ENCODE measurements around the gene ERC1.

Gene ERC1

DNA sequence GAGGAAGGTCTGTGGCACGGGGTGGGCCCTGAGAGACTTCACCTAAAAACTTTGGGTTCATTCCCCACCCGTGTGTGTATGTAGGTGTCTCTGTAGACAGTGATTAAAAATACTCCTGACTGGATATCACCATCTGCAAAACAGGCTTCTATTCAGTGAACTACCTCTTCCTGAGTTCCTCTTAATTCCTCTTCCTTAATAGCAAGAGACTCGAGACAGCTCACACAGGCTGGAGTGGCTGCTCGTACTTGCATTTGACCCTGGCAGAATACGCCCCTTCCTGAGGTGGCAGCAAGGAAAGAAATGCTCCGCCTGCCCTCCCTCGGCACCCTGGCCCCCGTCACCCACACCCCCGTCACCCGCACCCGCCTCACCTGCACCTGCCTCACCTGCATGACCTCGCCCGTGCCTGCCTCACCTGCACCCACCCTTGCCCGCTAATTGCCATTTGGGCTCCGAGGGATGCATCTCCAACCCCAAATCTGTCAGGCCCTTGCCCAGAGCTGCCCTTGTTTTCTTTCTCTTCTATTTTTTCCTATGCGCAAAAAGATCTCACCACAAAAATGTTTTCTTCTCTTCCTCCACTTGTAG lies 513.4 kb downstream of the ERC1 start:
- TF ChIP-seq PAX5 (IDR thresholded peaks at IDR 0.05; ENCODE audit: insufficient read depth, low read length, severe bottlenecking) (no peak), POLR2AphosphoS5 (IDR thresholded peaks at IDR 0.05; ENCODE audit: low read depth, low read length) (no peak), POLR2A (IDR thresholded peaks at IDR 0.05; ENCODE audit: low read depth, low read length) (no peak), SPI1 (IDR thresholded peaks at IDR 0.05; ENCODE audit: low read depth, low read length) (no peak), TAF1 (IDR thresholded peaks at IDR 0.05; ENCODE audit: low read depth, low read length) (no peak), POU2F2 (IDR thresholded peaks at IDR 0.05; ENCODE audit: low read depth, low read length) (no peak)
- no peak for DNase-seq (ENCODE audit: insufficient read length, low spot score)
- FAIRE-seq = no peak

GRCh38 chr12:1504895-1505311 lies 513.9 kb downstream of the ERC1 start:
- DNase-seq (ENCODE audit: insufficient read length, low spot score) = no peak
- TF ChIP-seq POU2F2 (IDR thresholded peaks at IDR 0.05; ENCODE audit: low read depth, low read length) (no peak), PAX5 (IDR thresholded peaks at IDR 0.05; ENCODE audit: insufficient read depth, low read length, severe bottlenecking) (no peak), POLR2A (IDR thresholded peaks at IDR 0.05; ENCODE audit: low read depth, low read length) (no peak), SPI1 (IDR thresholded peaks at IDR 0.05; ENCODE audit: low read depth, low read length) (no peak), POLR2AphosphoS5 (IDR thresholded peaks at IDR 0.05; ENCODE audit: low read depth, low read length) (no peak), TAF1 (IDR thresholded peaks at IDR 0.05; ENCODE audit: low read depth, low read length) (no peak)
- FAIRE-seq = no peak

DNA sequence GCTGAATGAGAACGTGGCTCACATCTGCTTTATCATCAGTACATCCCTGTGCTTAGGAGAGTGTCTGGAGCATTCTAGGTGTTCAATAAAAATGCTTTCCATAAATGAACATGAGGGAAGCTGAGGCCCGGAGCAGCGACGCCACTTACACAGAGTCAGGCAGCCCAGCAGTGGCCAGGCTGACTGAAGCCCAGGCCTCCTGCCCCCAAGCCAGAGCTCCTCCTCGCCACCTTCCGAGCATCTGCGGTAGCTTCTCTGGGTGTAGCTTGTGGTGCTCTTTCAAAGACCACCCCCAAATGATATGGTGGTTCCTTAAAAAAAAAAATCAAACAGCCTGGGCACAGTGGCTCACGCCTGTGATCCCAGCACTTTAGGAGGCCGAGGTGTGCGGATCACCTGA lies 514.6 kb downstream of the ERC1 start:
- no peak for FAIRE-seq
- DNase-seq (ENCODE audit: insufficient read length, low spot score) = no peak
- TF ChIP-seq SPI1 (IDR thresholded peaks at IDR 0.05; ENCODE audit: low read depth, low read length) (no peak), POU2F2 (IDR thresholded peaks at IDR 0.05; ENCODE audit: low read depth, low read length) (no peak), POLR2AphosphoS5 (IDR thresholded peaks at IDR 0.05; ENCODE audit: low read depth, low read length) (no peak), POLR2A (IDR thresholded peaks at IDR 0.05; ENCODE audit: low read depth, low read length) (no peak), TAF1 (IDR thresholded peaks at IDR 0.05; ENCODE audit: low read depth, low read length) (no peak), PAX5 (IDR thresholded peaks at IDR 0.05; ENCODE audit: insufficient read depth, low read length, severe bottlenecking) (no peak)

DNA sequence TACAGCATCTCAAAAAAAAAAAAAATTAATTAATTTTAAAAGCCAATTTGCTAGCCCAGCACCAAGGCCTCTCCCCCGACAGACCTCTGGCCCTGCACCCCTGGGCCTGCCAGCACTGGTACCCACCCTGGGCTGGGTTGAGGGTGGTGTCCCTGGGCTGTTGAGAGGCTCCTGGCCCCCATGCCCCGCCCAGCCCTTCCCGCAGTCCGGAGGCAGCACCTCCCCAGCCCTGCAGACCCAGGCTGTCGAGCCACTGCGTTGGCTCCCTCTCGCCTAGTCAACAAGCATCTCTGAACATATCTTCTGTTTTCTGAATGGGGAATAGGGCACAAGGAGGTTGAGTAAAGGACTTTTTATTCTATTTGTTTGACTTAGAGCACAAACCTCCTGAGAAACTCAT lies 516.3 kb downstream of the ERC1 start:
- no peak for DNase-seq (ENCODE audit: insufficient read length, low spot score)
- no peak for FAIRE-seq
- no peak for TF ChIP-seq POLR2AphosphoS5 (IDR thresholded peaks at IDR 0.05; ENCODE audit: low read depth, low read length)
- TF ChIP-seq PAX5 (IDR thresholded peaks at IDR 0.05; ENCODE audit: insufficient read depth, low read length, severe bottlenecking) = no peak
- no peak for TF ChIP-seq POU2F2 (IDR thresholded peaks at IDR 0.05; ENCODE audit: low read depth, low read length)
- no peak for TF ChIP-seq POLR2A (IDR thresholded peaks at IDR 0.05; ENCODE audit: low read depth, low read length)
- TF ChIP-seq TAF1 (IDR thresholded peaks at IDR 0.05; ENCODE audit: low read depth, low read length) = no peak
- no peak for TF ChIP-seq SPI1 (IDR thresholded peaks at IDR 0.05; ENCODE audit: low read depth, low read length)

DNA sequence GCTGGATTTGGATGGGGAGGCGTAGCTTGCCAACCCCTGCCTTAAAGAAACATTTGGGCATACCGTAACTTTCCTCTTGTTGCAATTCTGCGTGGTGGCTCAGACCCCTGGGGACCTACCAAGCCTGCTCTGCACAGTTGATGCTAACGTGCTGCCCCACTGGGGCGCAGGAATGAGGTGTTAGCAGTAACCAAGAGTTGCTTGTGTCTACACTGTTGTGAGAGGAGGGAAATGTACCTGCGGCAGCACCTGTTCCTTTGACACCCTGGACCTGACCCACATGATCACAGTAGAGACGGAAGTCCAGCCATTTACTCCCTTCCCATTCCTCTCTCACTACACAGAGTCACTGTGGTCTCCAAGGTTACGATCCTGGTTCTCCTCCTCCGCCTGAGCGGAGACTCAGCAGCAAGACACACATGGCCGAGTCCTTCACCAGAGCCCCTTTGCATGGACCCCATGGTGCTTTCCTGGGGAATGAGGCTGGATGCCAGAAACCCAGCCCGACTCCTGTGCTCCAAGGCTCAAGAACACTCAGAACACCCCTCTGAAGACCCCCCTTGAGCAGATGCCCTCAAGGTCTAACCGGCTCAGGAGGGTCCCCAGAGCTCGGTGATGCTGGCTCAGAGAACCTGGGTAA lies 518.5 kb downstream of the ERC1 start:
- DNase-seq (ENCODE audit: insufficient read length, low spot score) = no peak
- FAIRE-seq = no peak
- TF ChIP-seq PAX5 (IDR thresholded peaks at IDR 0.05; ENCODE audit: insufficient read depth, low read length, severe bottlenecking) (no peak), POLR2AphosphoS5 (IDR thresholded peaks at IDR 0.05; ENCODE audit: low read depth, low read length) (no peak), POU2F2 (IDR thresholded peaks at IDR 0.05; ENCODE audit: low read depth, low read length) (no peak), TAF1 (IDR thresholded peaks at IDR 0.05; ENCODE audit: low read depth, low read length) (no peak), POLR2A (IDR thresholded peaks at IDR 0.05; ENCODE audit: low read depth, low read length) (no peak), SPI1 (IDR thresholded peaks at IDR 0.05; ENCODE audit: low read depth, low read length) (no peak)

DNA sequence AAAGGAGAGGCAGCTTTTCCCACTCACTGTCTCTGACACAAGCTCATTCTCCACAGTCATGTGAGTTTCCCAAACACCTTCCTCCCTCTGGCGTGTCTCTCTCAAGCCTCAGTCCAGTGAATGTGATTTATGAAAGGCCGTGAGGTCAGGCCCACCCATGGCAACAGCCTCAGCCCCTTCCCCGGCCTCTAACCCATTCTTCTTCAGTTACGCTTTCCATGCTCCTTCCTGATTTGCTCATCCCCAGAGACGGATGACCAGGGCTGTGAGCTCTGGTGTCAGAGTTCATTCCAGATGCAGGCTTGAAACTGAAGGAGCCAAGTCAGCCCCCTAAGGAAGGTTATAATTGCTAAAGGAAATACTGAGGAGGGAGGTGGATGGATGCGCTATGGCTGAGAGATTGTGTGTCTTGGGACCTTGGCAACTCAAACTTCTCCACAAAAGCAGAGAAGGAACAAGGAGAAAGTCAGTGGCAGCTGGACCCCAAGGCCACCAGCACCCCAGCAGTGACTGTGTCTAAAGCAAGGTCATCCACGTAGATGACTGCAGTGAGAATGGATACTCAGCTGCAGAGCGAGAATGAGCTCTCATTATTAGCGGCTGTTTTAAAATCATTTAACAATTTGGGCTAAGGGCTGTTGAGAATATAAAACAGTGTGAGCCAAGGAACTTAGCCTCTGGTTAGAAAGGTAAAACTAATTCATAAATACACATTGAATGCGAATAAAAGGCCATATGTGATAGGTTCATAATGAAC lies 519.2 kb downstream of the ERC1 start:
- DNase-seq (ENCODE audit: insufficient read length, low spot score) (no peak), FAIRE-seq (no peak)
- TF ChIP-seq POLR2AphosphoS5 (IDR thresholded peaks at IDR 0.05; ENCODE audit: low read depth, low read length) (no peak), TAF1 (IDR thresholded peaks at IDR 0.05; ENCODE audit: low read depth, low read length) (no peak), PAX5 (IDR thresholded peaks at IDR 0.05; ENCODE audit: insufficient read depth, low read length, severe bottlenecking) (no peak), POU2F2 (IDR thresholded peaks at IDR 0.05; ENCODE audit: low read depth, low read length) (no peak)

GRCh38 chr12:1515010-1515409 lies 524.0 kb downstream of the ERC1 start:
- no peak for FAIRE-seq
- no peak for DNase-seq (ENCODE audit: insufficient read length, low spot score)
- TF ChIP-seq POLR2A (IDR thresholded peaks at IDR 0.05; ENCODE audit: low read depth, low read length) (no peak), POU2F2 (IDR thresholded peaks at IDR 0.05; ENCODE audit: low read depth, low read length) (no peak), SPI1 (IDR thresholded peaks at IDR 0.05; ENCODE audit: low read depth, low read length) (no peak), PAX5 (IDR thresholded peaks at IDR 0.05; ENCODE audit: insufficient read depth, low read length, severe bottlenecking) (no peak), POLR2AphosphoS5 (IDR thresholded peaks at IDR 0.05; ENCODE audit: low read depth, low read length) (no peak), TAF1 (IDR thresholded peaks at IDR 0.05; ENCODE audit: low read depth, low read length) (no peak)

- FAIRE-seq = no peak
- no peak for DNase-seq (ENCODE audit: insufficient read length, low spot score)
- TF ChIP-seq SPI1 (IDR thresholded peaks at IDR 0.05; ENCODE audit: low read depth, low read length) (no peak), POLR2AphosphoS5 (IDR thresholded peaks at IDR 0.05; ENCODE audit: low read depth, low read length) (no peak), POU2F2 (IDR thresholded peaks at IDR 0.05; ENCODE audit: low read depth, low read length) (no peak), TAF1 (IDR thresholded peaks at IDR 0.05; ENCODE audit: low read depth, low read length) (no peak)
Measured at GRCh38 chr12:1515428-1515827, 524.4 kb downstream of the ERC1 start.

- DNase-seq (ENCODE audit: insufficient read length, low spot score) = no peak
- TF ChIP-seq TAF1 (IDR thresholded peaks at IDR 0.05; ENCODE audit: low read depth, low read length) (no peak), POLR2AphosphoS5 (IDR thresholded peaks at IDR 0.05; ENCODE audit: low read depth, low read length) (no peak), POLR2A (IDR thresholded peaks at IDR 0.05; ENCODE audit: low read depth, low read length) (no peak), POU2F2 (IDR thresholded peaks at IDR 0.05; ENCODE audit: low read depth, low read length) (no peak), SPI1 (IDR thresholded peaks at IDR 0.05; ENCODE audit: low read depth, low read length) (no peak), PAX5 (IDR thresholded peaks at IDR 0.05; ENCODE audit: insufficient read depth, low read length, severe bottlenecking) (no peak)
- no peak for FAIRE-seq
Measured at GRCh38 chr12:1517007-1517406, 526.0 kb downstream of the ERC1 start.
